PC-3 (cell line): ENCODE data around the gene LAMB4. TPM values are rescaled to one million over a fixed set of nuclear protein-coding genes. Genes with fewer than 3 reads are reported as not detected.

Experiments used
- ATAC-seq: fragments of 200-7000 bp; cut with Tn5 transposase; 2 replicates; pipeline ENCODE4 v1.9.1; 2020; ENCODE audit warnings: mild to moderate bottlenecking, moderate library complexity
- BruUV-seq: library from RNA; stranded (reverse); fragments of 400-500 nt; replicated peaks from 2 replicates; lab custom pipeline; 2021; lab: Mats Ljungman, UMichigan
- CTCF ChIA-PET: fragments of 300-600 bp; sonication (Branson Sonifier 250); formaldehyde crosslinking; loops from one replicate; lab custom pipeline; 2022; ENCODE audit warnings: antibody characterized with exemption; lab: Charles Lee
- POLR2A ChIA-PET: fragments of 300-600 bp; sonication (Branson Sonifier 250); formaldehyde crosslinking; loops from one replicate; lab custom pipeline; 2022; ENCODE audit warnings: antibody characterized with exemption; ENCODE audit not compliant: unreplicated experiment; lab: Charles Lee
- DNase-seq: peaks from one replicate; pipeline ENCODE4 v3.0.0-alpha.2; 2015
- H2AFZ ChIP-seq: fragments of 300-600 bp; sonication (generic); 2 replicates; pipeline ENCODE4 v1.6.0; 2016; ENCODE audit warnings: antibody characterized with exemption, low read length
- H3F3A ChIP-seq: fragments of 300-600 bp; sonication (generic); one replicate; pipeline ENCODE4 v1.6.0; 2017; ENCODE audit warnings: antibody characterized with exemption, low read length, control low read depth, mild to moderate bottlenecking; ENCODE audit not compliant: unreplicated experiment
- H3K27ac ChIP-seq: fragments of 300-600 bp; sonication (generic); 2 replicates; pipeline ENCODE4 v1.5.1; 2016; ENCODE audit warnings: mild to moderate bottlenecking, low read length
- H3K27me3 ChIP-seq: fragments of 300-600 bp; sonication (generic); 2 replicates; pipeline ENCODE4 v1.6.1; 2016; ENCODE audit warnings: low read length, mixed read lengths
- H3K36me3 ChIP-seq: fragments of 300-600 bp; sonication (generic); 2 replicates; pipeline ENCODE4 v1.6.1; 2016; ENCODE audit warnings: low read depth, mixed run types, low read length, mixed read lengths
- H3K4me1 ChIP-seq: fragments of 300-600 bp; sonication (generic); 2 replicates; pipeline ENCODE4 v1.5.1; 2016; ENCODE audit warnings: low read length; ENCODE audit not compliant: insufficient read depth
- H3K4me2 ChIP-seq: fragments of 300-600 bp; sonication (generic); 2 replicates; pipeline ENCODE4 v1.6.0; 2016; ENCODE audit warnings: low read length
- H3K4me3 ChIP-seq: fragments of 300-600 bp; sonication (generic); 2 replicates; pipeline ENCODE4 v1.5.1; 2016; ENCODE audit warnings: mild to moderate bottlenecking, low read length, mixed read lengths
- H3K79me2 ChIP-seq: fragments of 300-600 bp; sonication (generic); 2 replicates; pipeline ENCODE4 v1.6.1; 2017; ENCODE audit warnings: low read length, mixed read lengths
- H3K9ac ChIP-seq: fragments of 300-600 bp; sonication (generic); 2 replicates; pipeline ENCODE4 v1.6.0; 2016; ENCODE audit warnings: mild to moderate bottlenecking, low read length
- H3K9me2 ChIP-seq: fragments of 300-600 bp; sonication (generic); replicated peaks from 2 replicates; pipeline ENCODE4 v1.6.1; 2016; ENCODE audit warnings: mixed run types, low read length, mixed read lengths
- H3K9me3 ChIP-seq: fragments of 300-600 bp; sonication (generic); 2 replicates; pipeline ENCODE4 v1.6.1; 2016; ENCODE audit warnings: low read length, mixed read lengths
- H4K20me1 ChIP-seq: fragments of 300-600 bp; sonication (generic); 2 replicates; pipeline ENCODE4 v1.6.1; 2016; ENCODE audit warnings: low read length, mixed read lengths
- EZH2 ChIP-seq: fragments of 300-600 bp; sonication (generic); IDR thresholded peaks from one replicate; pipeline ENCODE4 v1.6.1; 2017; ENCODE audit warnings: antibody characterized with exemption, mild to moderate bottlenecking, low read length; ENCODE audit not compliant: unreplicated experiment
- EZH2phosphoT487 ChIP-seq: fragments of 300-600 bp; sonication (generic); IDR thresholded peaks from 2 replicates; pipeline ENCODE4 v1.6.1; 2018; ENCODE audit warnings: mild to moderate bottlenecking, antibody characterized with exemption, low read length, borderline replicate concordance
- intact Hi-C: fragments of 100-400 bp; cut with micrococcal nuclease; formaldehyde crosslinking; loops from 2 replicates; pipeline ENCODE4 v1.9.0; 2023
- total RNA-seq: library from RNA; depleted of rRNA; stranded (reverse); fragments of >200 nt; gene quantifications from 2 replicates; pipeline ENCODE4 v1.2.3, GENCODE V29; 2014
- TF ChIP-seq, protein P1 (sequence below): fragments of 300-600 bp; sonication (generic); conservative IDR thresholded peaks from 2 replicates; pipeline ENCODE4 v1.5.1; 2017; ENCODE audit warnings: antibody characterized with exemption, low read depth, mild to moderate bottlenecking, low read length

LAMB4 gene
- total RNA-seq, 1 experiment from 2014 or later: 0.04 TPM

DNA sequence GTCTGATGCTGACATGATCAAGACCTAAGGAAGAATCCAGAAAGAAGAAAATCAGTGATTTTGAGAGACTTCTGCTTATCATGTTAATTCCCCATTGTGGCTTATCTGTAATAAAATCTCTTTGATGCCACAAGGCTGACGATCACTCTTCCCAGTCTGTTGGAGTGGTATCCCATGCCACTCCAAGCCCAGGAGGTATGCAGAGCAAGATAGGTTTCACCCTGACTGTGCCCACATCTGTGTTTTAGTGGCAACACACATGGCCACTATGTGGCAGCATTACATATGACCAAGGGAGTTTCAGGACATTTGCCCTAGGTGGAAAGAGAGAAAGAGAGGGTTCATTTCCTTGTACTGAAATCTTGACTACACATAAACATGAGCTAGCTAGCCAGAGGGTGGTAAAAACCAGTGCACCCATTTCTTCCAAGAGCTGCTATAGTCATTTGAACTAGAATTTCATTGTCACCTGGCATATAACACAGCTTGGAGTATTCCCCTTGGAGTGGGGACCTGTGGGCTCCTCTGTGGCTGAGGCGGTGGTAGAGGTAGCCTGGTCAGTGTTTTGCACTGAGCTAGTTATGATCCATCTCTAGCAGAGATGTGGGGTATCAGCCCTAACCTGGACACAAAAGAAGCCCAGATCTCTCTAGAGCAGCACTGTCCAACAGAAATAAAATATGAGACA is 20.8 kb downstream of the LAMB4 start:
- H3K36me3 ChIP-seq: no peaks in the 10 kb centered on the region
- no peaks in the 10 kb centered on the region for H3F3A ChIP-seq
- no peak overlapping the region for H3K27ac ChIP-seq
- H3K4me2 ChIP-seq: no peak overlapping the region
- CTCF ChIA-PET: interaction anchor here (1.2 kb wide), 1 partner anchor 36 kb away, joined by 7 read pairs; no protein-coding TSS in a partner anchor
- ATAC-seq (peak; percentile 74), DNase-seq (peak; percentile 39)
- H3K9me3 ChIP-seq: no peaks in the 10 kb centered on the region
- no peaks in the 10 kb centered on the region for H3K9me2 ChIP-seq
- H4K20me1 ChIP-seq: no peaks in the 10 kb centered on the region
- H2AFZ ChIP-seq: no peak overlapping the region
- H3K9ac ChIP-seq: no peak overlapping the region
- POLR2A ChIA-PET: no interaction called here
- TF ChIP-seq, protein P1, sequence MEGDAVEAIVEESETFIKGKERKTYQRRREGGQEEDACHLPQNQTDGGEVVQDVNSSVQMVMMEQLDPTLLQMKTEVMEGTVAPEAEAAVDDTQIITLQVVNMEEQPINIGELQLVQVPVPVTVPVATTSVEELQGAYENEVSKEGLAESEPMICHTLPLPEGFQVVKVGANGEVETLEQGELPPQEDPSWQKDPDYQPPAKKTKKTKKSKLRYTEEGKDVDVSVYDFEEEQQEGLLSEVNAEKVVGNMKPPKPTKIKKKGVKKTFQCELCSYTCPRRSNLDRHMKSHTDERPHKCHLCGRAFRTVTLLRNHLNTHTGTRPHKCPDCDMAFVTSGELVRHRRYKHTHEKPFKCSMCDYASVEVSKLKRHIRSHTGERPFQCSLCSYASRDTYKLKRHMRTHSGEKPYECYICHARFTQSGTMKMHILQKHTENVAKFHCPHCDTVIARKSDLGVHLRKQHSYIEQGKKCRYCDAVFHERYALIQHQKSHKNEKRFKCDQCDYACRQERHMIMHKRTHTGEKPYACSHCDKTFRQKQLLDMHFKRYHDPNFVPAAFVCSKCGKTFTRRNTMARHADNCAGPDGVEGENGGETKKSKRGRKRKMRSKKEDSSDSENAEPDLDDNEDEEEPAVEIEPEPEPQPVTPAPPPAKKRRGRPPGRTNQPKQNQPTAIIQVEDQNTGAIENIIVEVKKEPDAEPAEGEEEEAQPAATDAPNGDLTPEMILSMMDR: peak; percentile 66
- TF ChIP-seq EZH2phosphoT487 (no peak), EZH2 (no peak)
- H3K79me2 ChIP-seq: no peaks in the 10 kb centered on the region
- no peak overlapping the region for H3K4me3 ChIP-seq
- no TSS peak for BruUV-seq
- intact Hi-C loops: loop anchor here (1.0 kb wide), 1 partner anchor 37 kb away; no protein-coding TSS in a partner anchor
- no peaks in the 10 kb centered on the region for H3K4me1 ChIP-seq
- H3K27me3 ChIP-seq: no peaks in the 10 kb centered on the region

DNA sequence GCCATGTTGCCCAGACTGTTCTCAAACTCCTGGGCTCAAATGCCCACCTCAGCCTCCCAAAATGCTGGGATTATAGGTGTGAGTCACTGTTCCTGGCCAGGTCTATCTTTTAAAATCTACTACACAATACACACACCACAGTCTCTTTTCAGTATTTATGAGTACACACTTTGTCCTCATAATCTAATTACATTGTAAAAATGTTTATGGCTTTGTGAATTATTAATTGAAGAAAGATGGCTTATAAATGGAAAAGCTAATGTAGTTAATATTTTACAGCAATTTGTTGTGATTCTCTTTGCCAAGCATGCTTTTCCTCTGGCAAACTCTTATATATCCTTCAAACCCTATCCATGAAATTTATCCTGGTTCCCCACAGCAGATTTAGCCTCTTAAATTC is 22.0 kb downstream of the LAMB4 start:
- H3K27me3 ChIP-seq: no peaks in the 10 kb centered on the region

More for the DNA sequence above, 22.0 kb downstream of the LAMB4 start:
- Histone ChIP-seq H3K9ac (no peak overlapping the region), H3K27ac (no peak overlapping the region), H3F3A (no peaks in the 10 kb centered on the region), H3K9me2 (no peaks in the 10 kb centered on the region), H3K4me2 (no peak overlapping the region), H3K36me3 (no peaks in the 10 kb centered on the region), H3K79me2 (no peaks in the 10 kb centered on the region), H3K9me3 (no peaks in the 10 kb centered on the region), H2AFZ (no peak overlapping the region), H3K4me3 (no peak overlapping the region), H4K20me1 (no peaks in the 10 kb centered on the region), H3K4me1 (no peaks in the 10 kb centered on the region)
- BruUV-seq: no TSS peak
- no peak for DNase-seq
- intact Hi-C loops: no loop called here
- peak; percentile 64; the same call in 1 of the 2 replicates for ATAC-seq
- CTCF ChIA-PET: no interaction called here
- POLR2A ChIA-PET: no interaction called here
- TF ChIP-seq EZH2phosphoT487 (no peak), EZH2 (no peak)
- TF ChIP-seq, protein P1: no peak
